ENCODE results near the gene RARB. TPM values are rescaled to one million over a fixed set of nuclear protein-coding genes. Genes with fewer than 3 reads are reported as not detected.

The RARB gene
- polyA plus RNA-seq, 1 experiment, result 7.8 TPM

- TF ChIP-seq CTCF (IDR thresholded peaks at IDR 0.05; ENCODE audit: insufficient read depth, low read depth, low read length), result no peak
- CTCF ChIA-PET, result interaction anchor here (0.9 to 1.5 kb wide), 3 partner anchors 12 to 18 kb away, joined by 3 to 4 read pairs (median 3); no protein-coding TSS in a partner anchor
- Histone ChIP-seq H3K4me3 (ENCODE audit: low read depth, low read length) (no peak overlapping the region), H3K36me3 (ENCODE audit: control insufficient read depth, insufficient read depth, low read length) (no peaks in the 10 kb centered on the region), H3K27me3 (ENCODE audit: control insufficient read depth, insufficient read depth, low read length) (no peaks in the 10 kb centered on the region)
- POLR2A ChIA-PET, result no interaction called here
- DNase-seq (ENCODE audit: low read depth), result no peak
Observed at GRCh38 chr3:25576146-25576545, 148.1 kb downstream of the RARB start.

- CTCF ChIA-PET, result interaction anchor here (1.1 to 1.5 kb wide), 3 partner anchors 11 to 16 kb away, joined by 3 to 4 read pairs (median 3); no protein-coding TSS in a partner anchor
- Histone ChIP-seq H3K4me3 (ENCODE audit: low read depth, low read length) (no peak overlapping the region), H3K27me3 (ENCODE audit: control insufficient read depth, insufficient read depth, low read length) (no peaks in the 10 kb centered on the region), H3K36me3 (ENCODE audit: control insufficient read depth, insufficient read depth, low read length) (no peaks in the 10 kb centered on the region)
- POLR2A ChIA-PET, result no interaction called here
- TF ChIP-seq CTCF (IDR thresholded peaks at IDR 0.05; ENCODE audit: insufficient read depth, low read depth, low read length), result no peak
- DNase-seq (ENCODE audit: low read depth), result no peak
Observed at GRCh38 chr3:25576831-25577454, 148.9 kb downstream of the RARB start.

- ChIA-PET POLR2A (no interaction called here), CTCF (interaction anchor here (1.2 kb wide), 1 partner anchor 14 kb away, joined by 3 read pairs; no protein-coding TSS in a partner anchor)
- no peaks in the 10 kb centered on the region for H3K27me3 ChIP-seq (ENCODE audit: control insufficient read depth, insufficient read depth, low read length)
- DNase-seq (ENCODE audit: low read depth), result no peak
- no peaks in the 10 kb centered on the region for H3K36me3 ChIP-seq (ENCODE audit: control insufficient read depth, insufficient read depth, low read length)
- H3K4me3 ChIP-seq (ENCODE audit: low read depth, low read length), result no peak overlapping the region
- no peak for TF ChIP-seq CTCF (IDR thresholded peaks at IDR 0.05; ENCODE audit: insufficient read depth, low read depth, low read length)
Observed at GRCh38 chr3:25578059-25578458, 150.0 kb downstream of the RARB start.

GRCh38 chr3:25580534-25580933 is 152.5 kb downstream of the RARB start:
- DNase-seq (ENCODE audit: low read depth), result no peak
- Histone ChIP-seq H3K4me3 (ENCODE audit: low read depth, low read length) (no peak overlapping the region), H3K27me3 (ENCODE audit: control insufficient read depth, insufficient read depth, low read length) (no peaks in the 10 kb centered on the region), H3K36me3 (ENCODE audit: control insufficient read depth, insufficient read depth, low read length) (no peaks in the 10 kb centered on the region)
- POLR2A ChIA-PET, result no interaction called here
- CTCF ChIA-PET, result interaction anchor here (0.7 to 1.1 kb wide), 3 partner anchors 11 to 13 kb away, joined by 3 to 6 read pairs (median 5); no protein-coding TSS in a partner anchor
- TF ChIP-seq CTCF (IDR thresholded peaks at IDR 0.05; ENCODE audit: insufficient read depth, low read depth, low read length), result no peak

GRCh38 chr3:25581335-25581734 is 153.3 kb downstream of the RARB start:
- no peak for DNase-seq (ENCODE audit: low read depth)
- CTCF ChIA-PET, result interaction anchor here (1.1 kb wide), 1 partner anchor 11 kb away, joined by 5 read pairs; no protein-coding TSS in a partner anchor

More at GRCh38 chr3:25581335-25581734, 153.3 kb downstream of the RARB start:
- Histone ChIP-seq H3K4me3 (ENCODE audit: low read depth, low read length) (no peak overlapping the region), H3K36me3 (ENCODE audit: control insufficient read depth, insufficient read depth, low read length) (no peaks in the 10 kb centered on the region), H3K27me3 (ENCODE audit: control insufficient read depth, insufficient read depth, low read length) (no peaks in the 10 kb centered on the region)
- TF ChIP-seq CTCF (IDR thresholded peaks at IDR 0.05; ENCODE audit: insufficient read depth, low read depth, low read length), result no peak
- POLR2A ChIA-PET, result no interaction called here
